Activated naive CD8-positive, alpha-beta T cell treated with anti-CD3 and anti-CD28 coated beads for 36 hours (primary cell): Measurements from ENCODE around the gene XK. TPM values are rescaled to one million over a fixed set of nuclear protein-coding genes. Genes with fewer than 3 reads are reported as not detected.
A peak's percentile ranks its signal among the peaks of the same experiment; 100 is the strongest.
"Not testable (repeated sequence)": the region's sequence is repeated elsewhere in the genome, so short reads cannot be mapped to it uniquely, and the experiment has no call there.

ENCODE experiments used
- DNase-seq: peaks from one replicate; pipeline ENCODE4 v3.0.0; 2021
- H3K27ac Mint-ChIP-seq: one replicate; pipeline ENCODE4 v1.8.0; 2022; ENCODE audit warnings: mild to moderate bottlenecking, moderate library complexity, mixed read lengths
- H3K27me3 Mint-ChIP-seq: one replicate; pipeline ENCODE4 v1.8.0; 2022; ENCODE audit warnings: mild to moderate bottlenecking, mixed read lengths
- H3K36me3 Mint-ChIP-seq: one replicate; pipeline ENCODE4 v1.8.0; 2021; ENCODE audit warnings: mild to moderate bottlenecking, mixed read lengths
- H3K4me1 Mint-ChIP-seq: one replicate; pipeline ENCODE4 v1.8.0; 2021; ENCODE audit warnings: mixed read lengths
- H3K4me3 Mint-ChIP-seq: one replicate; pipeline ENCODE4 v1.8.0; 2022; ENCODE audit warnings: mild to moderate bottlenecking, moderate library complexity, mixed read lengths
- H3K9me3 Mint-ChIP-seq: one replicate; pipeline ENCODE4 v1.8.0; 2022; ENCODE audit warnings: mixed read lengths
- total RNA-seq, 2 experiments: library from RNA; stranded (reverse); gene quantifications; one replicate each; pipeline ENCODE4 v1.2.3, GENCODE V29; 2021

XK gene
- total RNA-seq, 2 experiments from 2014 or later, result 0.06 to 0.12 TPM

DNA sequence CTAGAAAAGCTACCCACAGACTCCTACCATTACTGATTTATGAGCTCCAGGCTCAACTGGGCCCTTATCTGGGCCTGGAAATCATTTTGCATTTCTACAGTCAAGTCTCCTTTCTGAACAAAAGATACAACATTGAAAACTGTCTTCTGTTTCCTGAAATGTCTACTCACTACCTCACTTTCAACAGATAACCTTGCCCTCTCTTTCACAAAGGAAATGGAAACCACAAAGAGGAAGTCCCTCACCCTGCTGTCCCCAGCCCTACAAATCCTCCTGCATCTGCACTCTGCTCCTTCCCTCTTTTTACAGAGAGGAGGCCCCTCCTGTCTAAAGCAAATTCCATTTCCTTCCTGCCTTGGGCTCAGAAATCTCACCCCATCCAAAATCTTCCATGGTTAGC, 69.4 kb downstream of the XK start:
- DNase-seq, result peak; percentile 16
- peaks cover 25% of the 10 kb centered on the region for H3K4me1 Mint-ChIP-seq
- no peak overlapping the region for H3K4me3 Mint-ChIP-seq
- H3K27me3 Mint-ChIP-seq, result no peaks in the 10 kb centered on the region
- H3K9me3 Mint-ChIP-seq, result peaks cover 5% of the 10 kb centered on the region
- no peak overlapping the region for H3K27ac Mint-ChIP-seq
- peaks cover 2% of the 10 kb centered on the region for H3K36me3 Mint-ChIP-seq

DNA sequence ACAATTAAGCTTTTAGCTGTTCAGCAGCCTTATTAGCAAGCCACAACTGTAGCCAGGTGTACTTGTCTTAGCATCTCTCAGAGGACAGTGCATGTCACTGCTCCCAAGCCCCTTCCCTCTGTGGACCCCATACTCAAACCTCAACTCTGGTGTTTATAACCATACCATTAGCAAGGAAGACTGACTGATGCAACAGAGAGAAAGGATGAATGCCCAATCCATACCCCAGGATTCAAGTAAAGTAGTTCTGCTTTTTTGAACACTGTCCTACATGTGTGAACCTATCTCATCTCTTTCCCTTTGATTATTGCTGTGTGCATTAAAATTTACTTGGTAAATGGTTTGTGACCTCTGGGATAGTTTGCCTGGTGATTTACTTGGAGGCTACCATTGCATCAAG, 71.5 kb downstream of the XK start:
- DNase-seq, result no peak
- no peak overlapping the region for H3K27ac Mint-ChIP-seq
- H3K9me3 Mint-ChIP-seq, result peaks cover 2% of the 10 kb centered on the region
- no peak overlapping the region for H3K4me3 Mint-ChIP-seq
- peaks cover 21% of the 10 kb centered on the region for H3K4me1 Mint-ChIP-seq
- no peaks in the 10 kb centered on the region for H3K27me3 Mint-ChIP-seq
- peaks cover 2% of the 10 kb centered on the region for H3K36me3 Mint-ChIP-seq

DNA sequence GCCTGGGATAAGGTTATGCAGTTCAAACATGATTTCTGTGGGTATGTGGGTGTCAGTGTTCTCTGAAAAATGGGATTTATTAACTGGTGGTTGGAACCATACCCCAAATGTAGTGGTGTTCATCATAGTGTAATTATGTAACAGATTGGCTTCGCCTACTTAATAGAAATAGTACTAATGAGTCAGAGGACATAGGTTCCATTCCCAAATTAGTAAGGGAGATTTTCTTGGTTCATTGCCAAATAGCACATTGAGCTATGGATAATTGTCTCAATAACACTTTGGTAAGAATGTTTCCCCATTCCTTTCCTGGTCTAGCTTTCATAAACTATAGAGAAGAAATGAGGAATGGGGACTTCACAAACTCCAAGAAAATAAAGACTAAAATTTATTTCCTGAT, 73.8 kb downstream of the XK start:
- DNase-seq, result no peak
- Mint-ChIP-seq H3K27ac (no peak overlapping the region), H3K4me1 (peaks cover 16% of the 10 kb centered on the region), H3K27me3 (no peaks in the 10 kb centered on the region), H3K4me3 (no peak overlapping the region), H3K9me3 (no peaks in the 10 kb centered on the region), H3K36me3 (no peaks in the 10 kb centered on the region)

GRCh38 chrX:37759878-37760418, 74.4 kb downstream of the XK start:
- no peak overlapping the region for H3K4me3 Mint-ChIP-seq
- DNase-seq, result no peak
- H3K36me3 Mint-ChIP-seq, result no peaks in the 10 kb centered on the region
- H3K9me3 Mint-ChIP-seq, result no peaks in the 10 kb centered on the region
- no peaks in the 10 kb centered on the region for H3K27me3 Mint-ChIP-seq
- no peak overlapping the region for H3K27ac Mint-ChIP-seq
- H3K4me1 Mint-ChIP-seq, result peaks cover 16% of the 10 kb centered on the region

DNA sequence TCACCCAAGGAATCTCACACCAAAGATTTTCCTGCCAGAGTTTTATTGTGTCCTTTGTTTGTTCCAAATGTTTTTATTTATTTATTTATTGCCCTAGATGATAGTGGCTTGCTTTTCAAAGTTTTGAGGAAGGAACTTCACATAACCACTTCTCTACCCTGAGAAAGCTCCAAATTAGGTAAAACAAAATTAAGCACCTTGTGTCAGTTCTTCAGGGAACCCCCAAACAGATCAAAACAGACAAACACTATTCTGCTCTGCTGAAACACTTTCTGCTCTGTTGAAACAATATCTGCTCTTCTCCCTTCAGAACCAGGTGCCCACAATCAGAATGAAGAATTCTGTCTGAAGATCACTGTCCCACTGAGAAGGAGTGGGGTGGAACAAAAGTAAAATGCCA, 77.8 kb downstream of the XK start:
- peaks cover 12% of the 10 kb centered on the region for H3K4me1 Mint-ChIP-seq
- H3K27ac Mint-ChIP-seq, result no peak overlapping the region
- no peaks in the 10 kb centered on the region for H3K9me3 Mint-ChIP-seq
- no peak overlapping the region for H3K4me3 Mint-ChIP-seq
- H3K36me3 Mint-ChIP-seq, result no peaks in the 10 kb centered on the region
- no peak for DNase-seq
- H3K27me3 Mint-ChIP-seq, result no peaks in the 10 kb centered on the region

DNA sequence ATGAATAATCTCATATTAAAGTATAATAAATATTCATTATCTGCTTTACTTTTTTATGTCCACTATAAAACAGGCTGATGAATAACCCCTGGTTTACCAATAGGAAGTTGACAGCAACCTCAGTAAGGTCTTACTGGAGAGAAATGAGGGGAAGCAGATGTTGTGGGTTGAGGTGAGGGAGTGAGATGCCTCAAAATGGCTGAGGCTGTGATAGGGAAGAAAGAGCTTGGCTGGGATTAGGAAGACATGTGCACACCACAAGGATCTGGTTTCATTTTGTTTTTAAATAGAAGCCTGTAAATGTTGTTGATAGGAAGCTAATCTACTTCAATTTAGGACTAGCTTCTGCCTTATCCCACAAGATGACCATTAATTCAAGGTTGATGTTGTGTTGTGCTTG, 79.9 kb downstream of the XK start:
- peaks cover 10% of the 10 kb centered on the region for H3K4me1 Mint-ChIP-seq
- DNase-seq, result no peak
- no peaks in the 10 kb centered on the region for H3K36me3 Mint-ChIP-seq
- no peaks in the 10 kb centered on the region for H3K9me3 Mint-ChIP-seq
- no peaks in the 10 kb centered on the region for H3K27me3 Mint-ChIP-seq
- no peak overlapping the region for H3K27ac Mint-ChIP-seq
- H3K4me3 Mint-ChIP-seq, result no peak overlapping the region

DNA sequence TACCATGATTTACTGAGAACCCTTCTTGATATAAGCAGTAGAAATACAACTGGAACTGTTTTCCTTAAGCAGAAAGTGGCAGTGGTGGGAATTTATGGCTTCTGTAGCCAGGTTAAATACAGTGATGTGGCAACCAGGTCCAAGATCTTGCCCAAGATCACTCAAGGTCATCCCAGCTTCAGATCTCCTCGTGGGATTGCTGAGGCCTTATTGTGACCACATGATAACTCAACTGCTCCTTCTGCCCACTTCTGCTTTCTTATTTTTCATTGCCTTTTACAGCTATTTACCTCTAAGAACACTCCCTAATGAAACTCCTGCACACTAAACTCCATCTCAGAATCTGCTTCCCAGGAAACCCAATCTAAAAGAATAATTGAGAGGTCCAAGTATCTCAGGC, 81.8 kb downstream of the XK start:
- no peaks in the 10 kb centered on the region for H3K27me3 Mint-ChIP-seq
- H3K4me3 Mint-ChIP-seq, result no peak overlapping the region
- no peaks in the 10 kb centered on the region for H3K36me3 Mint-ChIP-seq
- H3K4me1 Mint-ChIP-seq, result peaks cover 8% of the 10 kb centered on the region
- H3K9me3 Mint-ChIP-seq, result peaks cover 2% of the 10 kb centered on the region
- no peak overlapping the region for H3K27ac Mint-ChIP-seq
- DNase-seq, result no peak

DNA sequence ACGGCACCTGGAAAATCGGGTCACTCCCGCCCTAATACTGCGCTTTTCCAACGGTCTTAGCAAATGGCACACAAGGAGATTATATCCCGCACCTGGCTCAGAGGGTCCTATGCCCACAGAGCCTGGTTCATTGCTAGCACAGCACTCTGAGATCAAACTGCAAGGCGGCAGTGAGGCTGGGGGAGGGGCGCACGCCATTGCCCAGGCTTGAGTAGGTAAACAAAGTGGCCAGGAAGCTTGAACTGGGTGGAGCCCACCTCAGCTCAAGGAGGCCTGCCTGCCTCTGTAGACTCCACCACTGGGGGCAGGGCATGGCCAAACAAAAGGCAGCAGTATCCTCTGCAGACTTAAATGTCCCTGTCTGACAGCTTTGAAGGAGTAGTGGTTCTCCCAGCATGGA, 83.3 kb downstream of the XK start:
- not testable (repeated sequence) for H3K27ac Mint-ChIP-seq, DNase-seq, H3K9me3 Mint-ChIP-seq, H3K27me3 Mint-ChIP-seq, H3K4me3 Mint-ChIP-seq, H3K36me3 Mint-ChIP-seq, H3K4me1 Mint-ChIP-seq

DNA sequence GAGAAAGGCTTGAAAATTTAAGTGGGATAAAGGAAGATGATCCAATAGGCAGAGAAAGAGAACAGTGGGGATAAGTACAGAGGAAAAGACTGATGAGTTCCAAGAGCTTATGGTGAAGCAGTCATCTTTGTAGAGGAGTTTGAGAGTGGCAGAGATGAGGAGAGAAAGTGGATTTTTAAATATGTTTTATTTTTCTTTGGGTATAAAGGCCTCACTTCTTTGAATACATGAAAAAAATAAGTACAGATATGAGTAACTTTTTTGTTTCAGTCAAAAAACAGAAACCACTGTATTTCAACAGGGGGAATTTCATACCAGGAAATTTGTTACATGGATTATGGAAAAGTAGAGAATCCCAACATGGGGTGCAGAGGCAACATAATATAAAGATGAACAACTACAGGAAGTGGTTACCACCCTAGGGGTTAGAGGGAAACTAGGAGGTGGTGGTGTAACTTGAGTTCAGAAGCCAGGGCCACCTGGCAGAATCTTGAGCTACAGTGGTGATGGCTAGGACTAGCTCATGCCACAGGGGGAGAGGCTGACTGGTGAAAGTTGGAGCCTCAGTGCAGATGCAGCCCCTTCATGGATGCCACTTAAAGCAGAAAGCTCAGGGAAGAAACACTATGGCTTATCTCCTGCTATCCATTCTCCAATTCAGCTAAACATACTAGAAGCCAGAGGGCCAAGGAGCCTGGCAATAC, 90.8 kb downstream of the XK start:
- H3K36me3 Mint-ChIP-seq, result no peaks in the 10 kb centered on the region
- DNase-seq, result no peak
- H3K4me3 Mint-ChIP-seq, result no peak overlapping the region
- H3K27me3 Mint-ChIP-seq, result no peaks in the 10 kb centered on the region
- peak overlapping the region; percentile 66 for H3K27ac Mint-ChIP-seq
- peaks cover 22% of the 10 kb centered on the region for H3K4me1 Mint-ChIP-seq
- H3K9me3 Mint-ChIP-seq, result no peaks in the 10 kb centered on the region

- H3K36me3 Mint-ChIP-seq, result no peaks in the 10 kb centered on the region
- H3K27ac Mint-ChIP-seq, result peak overlapping the region; percentile 66
- H3K9me3 Mint-ChIP-seq, result no peaks in the 10 kb centered on the region
- no peak for DNase-seq
- no peaks in the 10 kb centered on the region for H3K27me3 Mint-ChIP-seq
- H3K4me3 Mint-ChIP-seq, result no peak overlapping the region
- H3K4me1 Mint-ChIP-seq, result peaks cover 22% of the 10 kb centered on the region
Observed at GRCh38 chrX:37776987-37777325, 91.4 kb downstream of the XK start.

- H3K36me3 Mint-ChIP-seq, result no peaks in the 10 kb centered on the region
Observed at GRCh38 chrX:37779857-37780256, 94.3 kb downstream of the XK start, which contains the start of gene CYBB. Gene CYBB (plus strand): TSS chrX:37780059. CDS start chrX:37780078, 19 bp downstream.

GRCh38 chrX:37781081-37781480, 95.5 kb downstream of the XK start:
- H3K9me3 Mint-ChIP-seq, result no peaks in the 10 kb centered on the region
- H3K4me1 Mint-ChIP-seq, result peaks cover 17% of the 10 kb centered on the region
- H3K36me3 Mint-ChIP-seq, result no peaks in the 10 kb centered on the region
- no peaks in the 10 kb centered on the region for H3K27me3 Mint-ChIP-seq
- no peak overlapping the region for H3K27ac Mint-ChIP-seq
- no peak overlapping the region for H3K4me3 Mint-ChIP-seq
- DNase-seq, result no peak

More at GRCh38 chrX:37779857-37780256, 94.3 kb downstream of the XK start, which contains the start of gene CYBB:
- no peaks in the 10 kb centered on the region for H3K9me3 Mint-ChIP-seq
- no peak within 1 kb of the TSS for H3K27ac Mint-ChIP-seq
- H3K27me3 Mint-ChIP-seq, result no peaks in the 10 kb centered on the region
- no peak for DNase-seq
- no peak within 1 kb of the TSS for H3K4me3 Mint-ChIP-seq
- peaks cover 22% of the 10 kb centered on the region for H3K4me1 Mint-ChIP-seq

Other genes starting within 250 kb of the XK start
- under 1 TPM; 0.04 to 0.30 TPM for gene LANCL3, start 114.1 kb upstream of the XK start, total RNA-seq
- under 1 TPM; 0.50 to 0.76 TPM for gene CYBB, start 94.3 kb downstream of the XK start, total RNA-seq
- gene DYNLT3, start 161.8 kb downstream of the XK start, total RNA-seq, result 10 to 100 TPM; 19.6 to 19.7 TPM